Measurements from ENCODE around the gene KIF18B. TPM values are rescaled to one million over a fixed set of nuclear protein-coding genes. Genes with fewer than 3 reads are reported as not detected.

Gene KIF18B
- total and polyA plus RNA-seq, 2 of the 13 experiments (the other 11 are each of a cell fraction or from before 2014, with no cell fraction given) = 15.2 to 15.3 TPM

DNA sequence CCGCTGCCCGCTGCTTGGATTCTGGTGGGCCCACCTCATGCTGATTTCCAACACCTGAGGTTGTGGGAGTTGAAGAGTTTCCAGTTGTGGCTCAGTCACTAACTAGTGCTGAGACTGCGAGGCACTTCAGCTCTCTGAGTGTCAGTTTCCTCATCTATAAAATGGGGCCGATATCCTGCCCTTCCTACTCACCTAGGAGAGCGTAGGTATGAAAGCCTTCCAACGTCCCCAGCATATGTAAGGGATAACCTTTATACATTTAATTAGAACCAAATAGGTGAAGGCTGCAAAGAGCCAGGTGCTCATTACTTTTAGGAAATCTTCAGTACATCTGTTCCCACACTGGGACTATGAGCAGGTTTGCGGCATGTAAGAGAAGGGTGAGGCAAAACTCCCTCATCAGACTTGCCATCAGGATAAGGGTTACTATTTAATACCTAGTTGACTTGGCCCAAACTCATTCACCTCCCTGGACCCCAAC, 782 bp upstream of the KIF18B start (continued):
- TF ChIP-seq ZMAT3 (CRISPR knock-in tag; conservative IDR thresholded peaks at IDR 0.05) = no peak
- no peak for TF ChIP-seq ATRX (CRISPR knock-in tag; IDR thresholded peaks at IDR 0.05; ENCODE audit: borderline replicate concordance)
- no peak for TF ChIP-seq ZNF720 (CRISPR knock-in tag; IDR thresholded peaks at IDR 0.05)
- TF ChIP-seq, protein P1, sequence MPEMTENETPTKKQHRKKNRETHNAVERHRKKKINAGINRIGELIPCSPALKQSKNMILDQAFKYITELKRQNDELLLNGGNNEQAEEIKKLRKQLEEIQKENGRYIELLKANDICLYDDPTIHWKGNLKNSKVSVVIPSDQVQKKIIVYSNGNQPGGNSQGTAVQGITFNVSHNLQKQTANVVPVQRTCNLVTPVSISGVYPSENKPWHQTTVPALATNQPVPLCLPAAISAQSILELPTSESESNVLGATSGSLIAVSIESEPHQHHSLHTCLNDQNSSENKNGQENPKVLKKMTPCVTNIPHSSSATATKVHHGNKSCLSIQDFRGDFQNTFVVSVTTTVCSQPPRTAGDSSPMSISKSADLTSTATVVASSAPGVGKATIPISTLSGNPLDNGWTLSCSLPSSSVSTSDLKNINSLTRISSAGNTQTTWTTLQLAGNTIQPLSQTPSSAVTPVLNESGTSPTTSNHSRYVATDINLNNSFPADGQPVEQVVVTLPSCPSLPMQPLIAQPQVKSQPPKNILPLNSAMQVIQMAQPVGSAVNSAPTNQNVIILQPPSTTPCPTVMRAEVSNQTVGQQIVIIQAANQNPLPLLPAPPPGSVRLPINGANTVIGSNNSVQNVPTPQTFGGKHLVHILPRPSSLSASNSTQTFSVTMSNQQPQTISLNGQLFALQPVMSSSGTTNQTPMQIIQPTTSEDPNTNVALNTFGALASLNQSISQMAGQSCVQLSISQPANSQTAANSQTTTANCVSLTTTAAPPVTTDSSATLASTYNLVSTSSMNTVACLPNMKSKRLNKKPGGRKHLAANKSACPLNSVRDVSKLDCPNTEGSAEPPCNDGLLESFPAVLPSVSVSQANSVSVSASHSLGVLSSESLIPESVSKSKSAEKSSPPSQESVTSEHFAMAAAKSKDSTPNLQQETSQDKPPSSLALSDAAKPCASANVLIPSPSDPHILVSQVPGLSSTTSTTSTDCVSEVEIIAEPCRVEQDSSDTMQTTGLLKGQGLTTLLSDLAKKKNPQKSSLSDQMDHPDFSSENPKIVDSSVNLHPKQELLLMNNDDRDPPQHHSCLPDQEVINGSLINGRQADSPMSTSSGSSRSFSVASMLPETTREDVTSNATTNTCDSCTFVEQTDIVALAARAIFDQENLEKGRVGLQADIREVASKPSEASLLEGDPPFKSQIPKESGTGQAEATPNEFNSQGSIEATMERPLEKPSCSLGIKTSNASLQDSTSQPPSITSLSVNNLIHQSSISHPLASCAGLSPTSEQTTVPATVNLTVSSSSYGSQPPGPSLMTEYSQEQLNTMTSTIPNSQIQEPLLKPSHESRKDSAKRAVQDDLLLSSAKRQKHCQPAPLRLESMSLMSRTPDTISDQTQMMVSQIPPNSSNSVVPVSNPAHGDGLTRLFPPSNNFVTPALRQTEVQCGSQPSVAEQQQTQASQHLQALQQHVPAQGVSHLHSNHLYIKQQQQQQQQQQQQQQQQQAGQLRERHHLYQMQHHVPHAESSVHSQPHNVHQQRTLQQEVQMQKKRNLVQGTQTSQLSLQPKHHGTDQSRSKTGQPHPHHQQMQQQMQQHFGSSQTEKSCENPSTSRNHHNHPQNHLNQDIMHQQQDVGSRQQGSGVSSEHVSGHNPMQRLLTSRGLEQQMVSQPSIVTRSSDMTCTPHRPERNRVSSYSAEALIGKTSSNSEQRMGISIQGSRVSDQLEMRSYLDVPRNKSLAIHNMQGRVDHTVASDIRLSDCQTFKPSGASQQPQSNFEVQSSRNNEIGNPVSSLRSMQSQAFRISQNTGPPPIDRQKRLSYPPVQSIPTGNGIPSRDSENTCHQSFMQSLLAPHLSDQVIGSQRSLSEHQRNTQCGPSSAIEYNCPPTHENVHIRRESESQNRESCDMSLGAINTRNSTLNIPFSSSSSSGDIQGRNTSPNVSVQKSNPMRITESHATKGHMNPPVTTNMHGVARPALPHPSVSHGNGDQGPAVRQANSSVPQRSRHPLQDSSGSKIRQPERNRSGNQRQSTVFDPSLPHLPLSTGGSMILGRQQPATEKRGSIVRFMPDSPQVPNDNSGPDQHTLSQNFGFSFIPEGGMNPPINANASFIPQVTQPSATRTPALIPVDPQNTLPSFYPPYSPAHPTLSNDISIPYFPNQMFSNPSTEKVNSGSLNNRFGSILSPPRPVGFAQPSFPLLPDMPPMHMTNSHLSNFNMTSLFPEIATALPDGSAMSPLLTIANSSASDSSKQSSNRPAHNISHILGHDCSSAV (CRISPR knock-in tag; IDR thresholded peaks at IDR 0.05; ENCODE audit: borderline replicate concordance) = no peak
- no peak for TF ChIP-seq FOSL1 (CRISPR knock-in tag; IDR thresholded peaks at IDR 0.05; ENCODE audit: borderline replicate concordance)
- no peak for TF ChIP-seq FLYWCH1 (CRISPR knock-in tag; IDR thresholded peaks at IDR 0.05)
- no peak for TF ChIP-seq ZNF484 (CRISPR knock-in tag; IDR thresholded peaks at IDR 0.05; ENCODE audit: borderline replicate concordance, low read depth)
- no peak for TF ChIP-seq ZNF326 (CRISPR knock-in tag; IDR thresholded peaks at IDR 0.05; ENCODE audit: borderline replicate concordance)
- no peak for TF ChIP-seq ARID2 (CRISPR knock-in tag; IDR thresholded peaks at IDR 0.05; ENCODE audit: borderline replicate concordance)
- peak; percentile 83 for TF ChIP-seq CHD4 (IDR thresholded peaks at IDR 0.05; ENCODE audit: borderline replicate concordance, low read length)
- TF ChIP-seq, protein P2, sequence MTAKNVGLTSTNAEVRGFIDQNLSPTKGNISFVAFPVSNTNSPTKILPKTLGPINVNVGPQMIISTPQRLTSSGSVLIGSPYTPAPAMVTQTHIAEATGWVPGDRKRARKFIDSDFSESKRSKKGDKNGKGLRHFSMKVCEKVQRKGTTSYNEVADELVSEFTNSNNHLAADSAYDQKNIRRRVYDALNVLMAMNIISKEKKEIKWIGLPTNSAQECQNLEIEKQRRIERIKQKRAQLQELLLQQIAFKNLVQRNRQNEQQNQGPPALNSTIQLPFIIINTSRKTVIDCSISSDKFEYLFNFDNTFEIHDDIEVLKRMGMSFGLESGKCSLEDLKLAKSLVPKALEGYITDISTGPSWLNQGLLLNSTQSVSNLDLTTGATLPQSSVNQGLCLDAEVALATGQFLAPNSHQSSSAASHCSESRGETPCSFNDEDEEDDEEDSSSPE (CRISPR knock-in tag; IDR thresholded peaks at IDR 0.05) = no peak
- no peak for TF ChIP-seq ZNF598 (CRISPR knock-in tag; IDR thresholded peaks at IDR 0.05; ENCODE audit: borderline replicate concordance)
- TF ChIP-seq, protein P3, sequence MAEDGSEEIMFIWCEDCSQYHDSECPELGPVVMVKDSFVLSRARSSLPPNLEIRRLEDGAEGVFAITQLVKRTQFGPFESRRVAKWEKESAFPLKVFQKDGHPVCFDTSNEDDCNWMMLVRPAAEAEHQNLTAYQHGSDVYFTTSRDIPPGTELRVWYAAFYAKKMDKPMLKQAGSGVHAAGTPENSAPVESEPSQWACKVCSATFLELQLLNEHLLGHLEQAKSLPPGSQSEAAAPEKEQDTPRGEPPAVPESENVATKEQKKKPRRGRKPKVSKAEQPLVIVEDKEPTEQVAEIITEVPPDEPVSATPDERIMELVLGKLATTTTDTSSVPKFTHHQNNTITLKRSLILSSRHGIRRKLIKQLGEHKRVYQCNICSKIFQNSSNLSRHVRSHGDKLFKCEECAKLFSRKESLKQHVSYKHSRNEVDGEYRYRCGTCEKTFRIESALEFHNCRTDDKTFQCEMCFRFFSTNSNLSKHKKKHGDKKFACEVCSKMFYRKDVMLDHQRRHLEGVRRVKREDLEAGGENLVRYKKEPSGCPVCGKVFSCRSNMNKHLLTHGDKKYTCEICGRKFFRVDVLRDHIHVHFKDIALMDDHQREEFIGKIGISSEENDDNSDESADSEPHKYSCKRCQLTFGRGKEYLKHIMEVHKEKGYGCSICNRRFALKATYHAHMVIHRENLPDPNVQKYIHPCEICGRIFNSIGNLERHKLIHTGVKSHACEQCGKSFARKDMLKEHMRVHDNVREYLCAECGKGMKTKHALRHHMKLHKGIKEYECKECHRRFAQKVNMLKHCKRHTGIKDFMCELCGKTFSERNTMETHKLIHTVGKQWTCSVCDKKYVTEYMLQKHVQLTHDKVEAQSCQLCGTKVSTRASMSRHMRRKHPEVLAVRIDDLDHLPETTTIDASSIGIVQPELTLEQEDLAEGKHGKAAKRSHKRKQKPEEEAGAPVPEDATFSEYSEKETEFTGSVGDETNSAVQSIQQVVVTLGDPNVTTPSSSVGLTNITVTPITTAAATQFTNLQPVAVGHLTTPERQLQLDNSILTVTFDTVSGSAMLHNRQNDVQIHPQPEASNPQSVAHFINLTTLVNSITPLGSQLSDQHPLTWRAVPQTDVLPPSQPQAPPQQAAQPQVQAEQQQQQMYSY (CRISPR knock-in tag; IDR thresholded peaks at IDR 0.05) = no peak
- peak; percentile 89 for TF ChIP-seq ZNF629 (CRISPR knock-in tag; conservative IDR thresholded peaks at IDR 0.05)
- TF ChIP-seq, protein P4, sequence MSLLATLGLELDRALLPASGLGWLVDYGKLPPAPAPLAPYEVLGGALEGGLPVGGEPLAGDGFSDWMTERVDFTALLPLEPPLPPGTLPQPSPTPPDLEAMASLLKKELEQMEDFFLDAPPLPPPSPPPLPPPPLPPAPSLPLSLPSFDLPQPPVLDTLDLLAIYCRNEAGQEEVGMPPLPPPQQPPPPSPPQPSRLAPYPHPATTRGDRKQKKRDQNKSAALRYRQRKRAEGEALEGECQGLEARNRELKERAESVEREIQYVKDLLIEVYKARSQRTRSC (CRISPR knock-in tag; IDR thresholded peaks at IDR 0.05; ENCODE audit: low read depth) = 0 out of 2 replicates have a peak, but pooled peaks have one; percentile 53
- no peak for TF ChIP-seq ZNF136 (CRISPR knock-in tag; IDR thresholded peaks at IDR 0.05; ENCODE audit: low read depth)
